HL-60 (cell line): ENCODE data around the gene UTF1.

Experiments used
- GABPA ChIP-seq: IDR thresholded peaks from 2 replicates; pipeline ENCODE4 v1.6.1; 2012; ENCODE audit warnings: low read depth
- POLR2AphosphoS5 ChIP-seq: IDR thresholded peaks from 2 replicates; pipeline ENCODE4 v1.6.1; 2012; ENCODE audit warnings: low read depth
- REST ChIP-seq: IDR thresholded peaks from 2 replicates; pipeline ENCODE4 v1.6.1; 2012; ENCODE audit warnings: low read depth; ENCODE audit not compliant: insufficient replicate concordance
- SPI1 ChIP-seq: IDR thresholded peaks from 2 replicates; pipeline ENCODE4 v1.6.1; 2012; ENCODE audit warnings: low read depth, mild to moderate bottlenecking, borderline replicate concordance
- TF ChIP-seq, protein P1 (sequence below): IDR thresholded peaks from one replicate; pipeline ENCODE4 v1.5.1; 2011; ENCODE audit warnings: low read length, control low read depth, inconsistent platforms; ENCODE audit not compliant: insufficient read depth

DNA sequence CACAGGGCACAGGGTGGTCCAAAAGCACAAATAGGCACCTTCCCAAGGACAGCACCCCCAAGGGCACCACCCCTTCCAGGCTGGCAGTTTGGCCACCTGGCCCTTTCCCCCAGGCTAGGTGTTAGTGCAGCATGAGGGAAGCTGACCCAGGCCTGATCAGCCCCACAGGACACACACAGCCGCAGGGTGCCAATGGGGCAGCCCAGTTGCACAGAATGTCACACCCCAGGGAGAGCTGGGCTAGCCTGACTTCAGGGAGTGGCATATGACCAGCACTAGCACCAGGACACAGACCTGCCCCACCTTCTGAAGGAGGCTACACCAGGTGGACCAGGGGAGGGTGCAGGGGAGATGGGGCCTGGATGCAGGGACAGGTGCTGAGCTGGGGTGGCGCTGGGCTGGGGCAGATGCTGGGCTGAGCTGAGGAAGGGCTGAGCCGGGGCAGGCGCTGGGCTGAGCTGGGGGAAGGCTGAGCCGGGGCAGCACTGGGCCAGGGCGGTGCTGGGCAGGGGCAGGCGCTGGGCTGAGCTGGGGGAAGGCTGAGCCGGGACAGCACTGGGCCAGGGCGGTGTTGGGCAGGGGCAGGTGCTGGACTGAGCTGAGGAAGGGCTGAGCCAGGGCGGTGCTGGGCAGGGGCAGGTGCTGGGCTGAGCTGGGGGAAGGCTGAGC is 50.5 kb downstream of the UTF1 start:
- TF ChIP-seq, protein P1, sequence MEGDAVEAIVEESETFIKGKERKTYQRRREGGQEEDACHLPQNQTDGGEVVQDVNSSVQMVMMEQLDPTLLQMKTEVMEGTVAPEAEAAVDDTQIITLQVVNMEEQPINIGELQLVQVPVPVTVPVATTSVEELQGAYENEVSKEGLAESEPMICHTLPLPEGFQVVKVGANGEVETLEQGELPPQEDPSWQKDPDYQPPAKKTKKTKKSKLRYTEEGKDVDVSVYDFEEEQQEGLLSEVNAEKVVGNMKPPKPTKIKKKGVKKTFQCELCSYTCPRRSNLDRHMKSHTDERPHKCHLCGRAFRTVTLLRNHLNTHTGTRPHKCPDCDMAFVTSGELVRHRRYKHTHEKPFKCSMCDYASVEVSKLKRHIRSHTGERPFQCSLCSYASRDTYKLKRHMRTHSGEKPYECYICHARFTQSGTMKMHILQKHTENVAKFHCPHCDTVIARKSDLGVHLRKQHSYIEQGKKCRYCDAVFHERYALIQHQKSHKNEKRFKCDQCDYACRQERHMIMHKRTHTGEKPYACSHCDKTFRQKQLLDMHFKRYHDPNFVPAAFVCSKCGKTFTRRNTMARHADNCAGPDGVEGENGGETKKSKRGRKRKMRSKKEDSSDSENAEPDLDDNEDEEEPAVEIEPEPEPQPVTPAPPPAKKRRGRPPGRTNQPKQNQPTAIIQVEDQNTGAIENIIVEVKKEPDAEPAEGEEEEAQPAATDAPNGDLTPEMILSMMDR, result no peak
- TF ChIP-seq POLR2AphosphoS5, result no peak; the same call in 1 of the 2 replicates
- no peak for TF ChIP-seq SPI1
- no peak for TF ChIP-seq REST
- TF ChIP-seq GABPA, result no peak
